GM10248 (cell line): ENCODE results near the gene SMIM22.

Source experiments
- CTCF ChIA-PET: fragments of 300-600 bp; sonication (Branson Sonifier 250); formaldehyde crosslinking; extraction: SDS; loops from one replicate; lab custom pipeline; 2021; ENCODE audit warnings: antibody characterized with exemption; lab: Yijun Ruan, JAX
- POLR2A ChIA-PET: fragments of 350-650 bp; sonication (Branson Sonifier 250); formaldehyde crosslinking; extraction: SDS; loops from one replicate; lab custom pipeline; 2020; ENCODE audit warnings: antibody characterized with exemption; lab: Yijun Ruan, JAX
- DNase-seq: peaks from one replicate; pipeline ENCODE4 v3.0.0; 2012; ENCODE audit errors: extremely low spot score
- CTCF ChIP-seq: IDR thresholded peaks from 2 replicates; pipeline ENCODE4 v1.5.1; 2012; ENCODE audit warnings: mild to moderate bottlenecking, low read depth; ENCODE audit errors: extremely low read depth, missing control alignments, control extremely low read depth

SMIM22 gene

GRCh38 chr16:4767872-4768548 is 27.2 kb upstream of the SMIM22 start:
- no peak for DNase-seq
- POLR2A ChIA-PET = interaction anchor here (1.0 to 1.4 kb wide), 3 partner anchors 8 to 266 kb away, joined by 3 to 5 read pairs (median 5); partner anchors contain the start of genes DNAAF8 and NAGPA
- CTCF ChIA-PET = interaction anchor here (1.0 to 1.8 kb wide), 6 partner anchors 9 to 150 kb away, joined by 3 to 5 read pairs (median 3); partner anchors contain the start of genes ANKS3, DNAAF8 and MGRN1

GRCh38 chr16:4768549-4769305 is 26.4 kb upstream of the SMIM22 start:
- ChIA-PET POLR2A (interaction anchor here (0.6 to 1.4 kb wide), 6 partner anchors 8 to 515 kb away, joined by 3 to 5 read pairs (median 3); partner anchors contain the start of genes DNAAF8 and NAGPA), CTCF (interaction anchor here (1.0 to 1.8 kb wide), 6 partner anchors 9 to 151 kb away, joined by 3 to 5 read pairs (median 3); partner anchors contain the start of genes ANKS3, DNAAF8 and MGRN1)
- no peak for TF ChIP-seq CTCF
- DNase-seq = peak; percentile 92

More at GRCh38 chr16:4767872-4768548, 27.2 kb upstream of the SMIM22 start:
- no peak for TF ChIP-seq CTCF

GRCh38 chr16:4769306-4769638 is 25.9 kb upstream of the SMIM22 start:
- no peak for TF ChIP-seq CTCF
- ChIA-PET POLR2A (interaction anchor here (0.6 to 1.0 kb wide), 4 partner anchors 9 to 516 kb away, joined by 3 read pairs; no protein-coding TSS in a partner anchor), CTCF (interaction anchor here (1.1 to 1.8 kb wide), 4 partner anchors 8 to 151 kb away, joined by 3 to 5 read pairs (median 4); partner anchors contain the start of genes ANKS3 and DNAAF8)
- DNase-seq = no peak

GRCh38 chr16:4771646-4772045 is 23.5 kb upstream of the SMIM22 start:
- CTCF ChIA-PET = interaction anchor here (0.6 kb wide), 1 partner anchor 237 kb away, joined by 3 read pairs; no protein-coding TSS in a partner anchor
- POLR2A ChIA-PET = no interaction called here
- TF ChIP-seq CTCF = no peak
- DNase-seq = no peak

GRCh38 chr16:4772351-4772750 is 22.8 kb upstream of the SMIM22 start:
- ChIA-PET CTCF (no interaction called here), POLR2A (interaction anchor here (1.4 kb wide), 1 partner anchor 29 kb away, joined by 3 read pairs; no protein-coding TSS in a partner anchor)
- DNase-seq = no peak
- TF ChIP-seq CTCF = no peak

- CTCF ChIA-PET = no interaction called here
- POLR2A ChIA-PET = no interaction called here
- no peak for TF ChIP-seq CTCF
- no peak for DNase-seq
These were observed 20.2 kb upstream of the SMIM22 start for GRCh38 chr16:4775005-4775404.
